OCI-LY3 (cell line): Measurements from ENCODE around the gene CEP104.

Source experiments
- H2AFZ ChIP-seq: fragments of 200-600, 300-600 bp; shearing (Covaris generic); 2 replicates; pipeline ENCODE4 v1.6.0; 2014; ENCODE audit warnings: antibody characterized with exemption, low read depth, low read length
- H3K27ac ChIP-seq: fragments of 200-600, 300-600 bp; sonication (generic); 2 replicates; pipeline ENCODE4 v1.5.1; 2014; ENCODE audit warnings: mild to moderate bottlenecking, low read length, moderate library complexity, mixed read lengths
- H3K27me3 ChIP-seq: fragments of 200-600, 300-600 bp; sonication (generic); 2 replicates; pipeline ENCODE4 v1.6.1; 2014; ENCODE audit warnings: low read depth, low read length, mixed read lengths
- H3K36me3 ChIP-seq: fragments of 200-600, 300-600 bp; sonication (generic); replicated peaks from 2 replicates; pipeline ENCODE3; 2014; ENCODE audit warnings: low read depth, low read length, mixed read lengths
- H3K4me1 ChIP-seq: fragments of 300-600, 200-600 bp; sonication (generic); 2 replicates; pipeline ENCODE4 v1.6.1; 2014; ENCODE audit warnings: low read length, mixed read lengths
- H3K4me2 ChIP-seq: fragments of 200-600, 300-600 bp; sonication (generic); 2 replicates; pipeline ENCODE4 v1.6.1; 2014; ENCODE audit warnings: low read length, mixed read lengths
- H3K4me3 ChIP-seq: fragments of 300-600, 200-600 bp; sonication (generic); 2 replicates; pipeline ENCODE4 v1.5.1; 2014; ENCODE audit warnings: antibody characterized with exemption, mild to moderate bottlenecking, low read length, moderate library complexity
- H3K79me2 ChIP-seq: fragments of 300-600, 200-600 bp; shearing (Covaris generic); 2 replicates; pipeline ENCODE4 v1.6.1; 2014; ENCODE audit warnings: mild to moderate bottlenecking, low read length, mixed read lengths
- H3K9ac ChIP-seq: fragments of 300-600, 200-600 bp; shearing (Covaris generic); 2 replicates; pipeline ENCODE4 v1.6.0; 2014; ENCODE audit warnings: mild to moderate bottlenecking, low read length, moderate library complexity
- H3K9me3 ChIP-seq: fragments of 200-600, 300-600 bp; shearing (Covaris generic); 2 replicates; pipeline ENCODE4 v1.6.1; 2014; ENCODE audit warnings: low read length, mixed read lengths; ENCODE audit not compliant: insufficient read depth
- H4K20me1 ChIP-seq: fragments of 200-600, 300-600 bp; sonication (generic); 2 replicates; pipeline ENCODE4 v1.6.1; 2016; ENCODE audit warnings: low read length, mixed read lengths; ENCODE audit not compliant: insufficient read depth
- CTCF ChIP-seq: fragments of 200-600, 300-600 bp; sonication (generic); IDR thresholded peaks from 2 replicates; pipeline ENCODE4 v1.5.1; 2014; ENCODE audit warnings: antibody characterized with exemption, low read length, low read depth
- EZH2phosphoT487 ChIP-seq: fragments of 200-600 bp; shearing (Covaris generic); IDR thresholded peaks from 2 replicates; pipeline ENCODE4 v1.6.1; 2018; ENCODE audit warnings: antibody characterized with exemption, mixed run types, low read depth

The CEP104 gene

GRCh38 chr1:3856923-3857790, at the start of gene CEP104, which contains the start of gene DFFB:
Gene CEP104 (minus strand): TSS chr1:3857211. CDS start chr1:3852407, 4,804 bp downstream.
Gene DFFB (plus strand): TSS chr1:3857476. CDS start chr1:3857604, 128 bp downstream.
- Histone ChIP-seq H3K79me2 (peaks cover 47% of the 10 kb centered on the region), H3K4me1 (peaks cover 16% of the 10 kb centered on the region), H2AFZ (peak within 1 kb of the TSS; percentile 90), H4K20me1 (peaks cover 8% of the 10 kb centered on the region; the same call in 1 of the 2 replicates), H3K36me3 (no peaks in the 10 kb centered on the region), H3K27ac (peak within 1 kb of the TSS; percentile 51), H3K4me3 (peak within 1 kb of the TSS; percentile 97), H3K9me3 (no peaks in the 10 kb centered on the region), H3K9ac (peak within 1 kb of the TSS; percentile 68), H3K27me3 (no peaks in the 10 kb centered on the region), H3K4me2 (peak within 1 kb of the TSS; percentile 87)
- TF ChIP-seq EZH2phosphoT487, result no peak
- TF ChIP-seq CTCF, result peak; percentile 44

- no peaks in the 10 kb centered on the region for H3K36me3 ChIP-seq
- H3K4me1 ChIP-seq, result peaks cover 16% of the 10 kb centered on the region
- no peak overlapping the region for H3K27ac ChIP-seq
- no peak overlapping the region for H2AFZ ChIP-seq
- H3K9ac ChIP-seq, result no peak overlapping the region
- H3K4me2 ChIP-seq, result no peak overlapping the region
- H3K79me2 ChIP-seq, result no peaks in the 10 kb centered on the region
- no peaks in the 10 kb centered on the region for H3K9me3 ChIP-seq
- no peaks in the 10 kb centered on the region for H4K20me1 ChIP-seq
- TF ChIP-seq EZH2phosphoT487, result no peak
- TF ChIP-seq CTCF, result no peak
- H3K27me3 ChIP-seq, result peaks cover 11% of the 10 kb centered on the region
- no peak overlapping the region for H3K4me3 ChIP-seq
These were observed 49.6 kb upstream of the CEP104 start for GRCh38 chr1:3906672-3907020.

DNA sequence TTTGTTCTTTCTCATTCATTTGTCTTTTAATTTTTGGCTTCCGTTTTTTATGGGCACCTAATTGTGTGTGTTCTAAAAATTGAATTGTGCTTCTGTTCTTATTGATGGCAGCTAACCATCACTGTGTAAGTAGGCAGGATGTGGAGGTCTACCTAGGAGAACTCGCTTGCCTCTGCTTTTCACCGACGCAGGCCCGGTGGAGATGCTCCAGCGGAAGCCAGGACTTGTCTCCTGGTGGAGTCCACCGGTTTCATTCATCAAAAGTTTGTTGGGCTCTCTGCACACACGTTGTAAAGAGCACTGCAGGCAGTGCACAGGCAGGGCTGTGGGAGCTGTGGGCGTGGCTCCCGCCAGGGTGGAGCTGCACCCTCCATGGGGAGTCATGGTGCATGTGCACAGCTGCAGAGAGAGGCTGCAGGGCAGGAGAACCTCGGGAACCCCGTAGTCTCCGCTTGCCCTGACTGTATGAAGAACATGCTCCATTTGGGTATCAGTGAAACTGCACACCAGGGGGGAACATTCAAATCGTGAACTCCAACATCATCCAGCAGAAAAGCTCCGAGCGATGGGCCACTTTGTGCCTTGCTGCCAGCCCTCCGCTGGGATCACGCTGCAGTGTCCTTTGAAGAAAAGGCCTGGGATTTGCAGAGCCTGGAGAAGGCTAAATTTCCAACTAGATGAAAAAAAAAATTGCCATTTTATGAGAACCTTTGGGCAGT, 49.1 kb upstream of the CEP104 start:
- Histone ChIP-seq H2AFZ (no peak overlapping the region), H3K36me3 (no peaks in the 10 kb centered on the region), H3K9ac (no peak overlapping the region), H3K4me3 (no peak overlapping the region), H3K9me3 (no peaks in the 10 kb centered on the region), H3K27me3 (peaks cover 11% of the 10 kb centered on the region), H3K4me1 (peaks cover 15% of the 10 kb centered on the region), H3K4me2 (no peak overlapping the region), H3K27ac (no peak overlapping the region), H4K20me1 (no peaks in the 10 kb centered on the region), H3K79me2 (no peaks in the 10 kb centered on the region)
- TF ChIP-seq EZH2phosphoT487 (no peak), CTCF (no peak)

DNA sequence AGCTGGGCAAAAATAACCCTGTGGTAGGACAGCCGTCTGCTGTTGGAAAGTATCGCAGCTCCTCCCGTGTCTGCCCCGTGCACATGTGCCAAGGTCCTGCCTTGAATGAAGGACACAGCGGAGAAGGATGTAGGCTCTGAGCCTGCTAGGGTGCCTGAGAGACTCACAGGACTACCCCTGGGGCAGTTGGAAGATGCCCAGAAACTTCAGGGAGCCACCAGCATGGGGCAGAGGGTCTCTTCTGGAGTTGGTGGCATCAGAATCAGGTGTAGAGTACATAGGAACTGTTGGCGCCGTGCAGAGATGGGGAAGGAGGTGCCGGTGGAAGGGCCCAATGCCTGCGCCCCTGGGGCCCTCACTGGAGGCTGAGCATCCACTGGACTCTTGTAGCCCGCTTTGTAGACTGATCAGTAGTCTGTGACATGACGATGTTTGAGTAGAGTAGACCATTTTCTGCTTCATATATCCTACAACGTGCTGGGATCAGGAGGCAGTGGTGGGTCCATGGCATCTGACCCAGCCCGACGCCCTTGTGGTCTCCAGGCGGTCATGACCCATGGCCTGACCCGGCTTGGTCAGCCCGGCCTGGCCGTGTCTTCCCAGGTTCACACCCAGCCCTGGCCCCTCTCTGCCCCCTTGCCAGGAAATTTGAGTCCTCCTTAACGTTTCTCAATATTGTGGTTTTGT, 48.4 kb upstream of the CEP104 start:
- Histone ChIP-seq H3K4me3 (no peak overlapping the region), H4K20me1 (no peaks in the 10 kb centered on the region), H3K27me3 (peaks cover 9% of the 10 kb centered on the region), H3K4me1 (peaks cover 9% of the 10 kb centered on the region), H3K9ac (no peak overlapping the region), H3K4me2 (no peak overlapping the region), H2AFZ (no peak overlapping the region), H3K36me3 (no peaks in the 10 kb centered on the region), H3K79me2 (no peaks in the 10 kb centered on the region), H3K9me3 (no peaks in the 10 kb centered on the region), H3K27ac (no peak overlapping the region)
- no peak for TF ChIP-seq CTCF
- no peak for TF ChIP-seq EZH2phosphoT487
